MM.1S (cell line): Measurements from ENCODE around the gene ASPSCR1.

ENCODE experiments used
- EZH2phosphoT487 ChIP-seq: fragments of 300-600 bp; sonication (generic); IDR thresholded peaks from 2 replicates; pipeline ENCODE4 v1.6.1; 2018; ENCODE audit warnings: antibody characterized with exemption, low read length
- TF ChIP-seq, protein P1 (sequence below): fragments of 300-600 bp; sonication (generic); IDR thresholded peaks from 2 replicates; pipeline ENCODE4 v1.5.1; 2016; ENCODE audit warnings: antibody characterized with exemption, low read length, mixed read lengths

DNA sequence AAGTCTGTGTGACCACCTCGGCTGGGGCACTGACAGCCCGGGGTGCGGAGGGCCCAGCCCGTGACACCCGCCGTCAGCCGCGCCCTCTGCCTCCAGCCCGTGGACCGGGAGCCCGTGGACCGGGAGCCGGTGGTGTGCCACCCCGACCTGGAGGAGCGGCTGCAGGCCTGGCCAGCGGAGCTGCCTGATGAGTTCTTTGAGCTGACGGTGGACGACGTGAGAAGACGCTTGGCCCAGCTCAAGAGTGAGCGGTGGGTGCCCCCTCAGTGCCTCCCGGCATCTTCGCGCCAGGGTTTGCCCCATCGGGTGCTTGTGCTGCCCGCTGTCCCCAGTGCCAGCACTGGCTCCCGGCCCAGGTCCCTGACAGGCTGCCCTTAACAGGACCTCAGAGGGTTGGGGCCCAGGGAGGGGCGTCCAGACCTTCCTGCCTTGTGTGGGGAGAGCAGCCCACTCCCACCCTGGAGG lies 31.5 kb downstream of the ASPSCR1 start:
- TF ChIP-seq, protein P1, sequence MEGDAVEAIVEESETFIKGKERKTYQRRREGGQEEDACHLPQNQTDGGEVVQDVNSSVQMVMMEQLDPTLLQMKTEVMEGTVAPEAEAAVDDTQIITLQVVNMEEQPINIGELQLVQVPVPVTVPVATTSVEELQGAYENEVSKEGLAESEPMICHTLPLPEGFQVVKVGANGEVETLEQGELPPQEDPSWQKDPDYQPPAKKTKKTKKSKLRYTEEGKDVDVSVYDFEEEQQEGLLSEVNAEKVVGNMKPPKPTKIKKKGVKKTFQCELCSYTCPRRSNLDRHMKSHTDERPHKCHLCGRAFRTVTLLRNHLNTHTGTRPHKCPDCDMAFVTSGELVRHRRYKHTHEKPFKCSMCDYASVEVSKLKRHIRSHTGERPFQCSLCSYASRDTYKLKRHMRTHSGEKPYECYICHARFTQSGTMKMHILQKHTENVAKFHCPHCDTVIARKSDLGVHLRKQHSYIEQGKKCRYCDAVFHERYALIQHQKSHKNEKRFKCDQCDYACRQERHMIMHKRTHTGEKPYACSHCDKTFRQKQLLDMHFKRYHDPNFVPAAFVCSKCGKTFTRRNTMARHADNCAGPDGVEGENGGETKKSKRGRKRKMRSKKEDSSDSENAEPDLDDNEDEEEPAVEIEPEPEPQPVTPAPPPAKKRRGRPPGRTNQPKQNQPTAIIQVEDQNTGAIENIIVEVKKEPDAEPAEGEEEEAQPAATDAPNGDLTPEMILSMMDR, result no peak
- no peak for TF ChIP-seq EZH2phosphoT487
